Heart right ventricle (tissue), 16 donors: ENCODE data around the gene RPS29. TPM values are rescaled to one million over a fixed set of nuclear protein-coding genes. Genes with fewer than 3 reads are reported as not detected.

Source experiments
- ATAC-seq, 8 donors: fragments of 200-7000 bp; cut with Tn5 transposase; one replicate each; pipeline ENCODE4 v1.9.1; 2020; ENCODE audit warnings: mild to moderate bottlenecking in 8 of 8, moderate library complexity in 8 of 8, moderate number of reproducible peaks in 1 of 8
- DNase-seq, 2 donors: peaks; one replicate each; pipeline ENCODE4 v3.0.0-alpha.2; 2020
- H3K27ac ChIP-seq, 10 donors: fragments of 200-600 bp; sonication (generic) in 2 of 10; one replicate each; pipeline versions ENCODE4 v1.5.0 to v1.8.0; 2020 to 2022; ENCODE audit warnings: mild to moderate bottlenecking in 3 of 10
- H3K27me3 ChIP-seq, 7 donors: fragments of 200-600 bp; one replicate each; pipeline ENCODE4 v1.8.0; 2021 to 2022; ENCODE audit warnings: mild to moderate bottlenecking in 2 of 7
- H3K36me3 ChIP-seq, 9 donors: fragments of 200-600 bp; sonication (generic) in 1 of 9; one replicate each; pipeline versions ENCODE4 v1.5.0 to v1.8.0; 2020 to 2022; ENCODE audit warnings: mild to moderate bottlenecking in 2 of 9
- H3K4me1 ChIP-seq, 9 donors: fragments of 200-600 bp; sonication (generic) in 1 of 9; one replicate each; pipeline versions ENCODE4 v1.5.0 to v1.8.0; 2020 to 2022; ENCODE audit warnings: mild to moderate bottlenecking in 4 of 9
- H3K4me3 ChIP-seq, 10 donors: fragments of 200-600 bp; sonication (generic) in 2 of 10; one replicate each; pipeline versions ENCODE4 v1.5.0 to v1.8.0; 2020 to 2022; ENCODE audit warnings: mild to moderate bottlenecking in 7 of 10, moderate library complexity in 2 of 10
- H3K9me3 ChIP-seq, 11 donors: fragments of 200-600 bp in 10 of 11; sonication (generic) in 2 of 11; one replicate each; pipeline versions ENCODE4 v1.5.0 to v1.8.0; 2013 to 2022; ENCODE audit warnings: mild to moderate bottlenecking in 2 of 11, control low read depth in 1 of 11, moderate library complexity in 1 of 11
- CTCF ChIP-seq, 9 donors: fragments of 200-600 bp; sonication (generic) in 2 of 9; IDR thresholded peaks; one replicate each; pipeline versions ENCODE4 v1.5.0 to v1.8.0; 2021 to 2022; ENCODE audit warnings: antibody characterized with exemption in 9 of 9, mild to moderate bottlenecking in 5 of 9, moderate library complexity in 1 of 9
- WGBS, 2 donors: extraction: QIAGEN DNeasy Blood & Tissue Kit; methylation state at CpG; one replicate each; pipeline ENCODE4 v1.1.7; 2013; ENCODE audit warnings: inconsistent platforms in 1 of 2; 5-methylcytosine and 5-hydroxymethylcytosine counted together
- intact Hi-C, 10 donors: fragments of 100-400 bp; cut with DNase I; formaldehyde crosslinking; loops; one replicate each; pipeline versions ENCODE4 v1.11.1 to v1.14.2; 2022
- polyA plus RNA-seq, 2 donors: library from polyadenylated mRNA; stranded (reverse); fragments of 200-250 nt; gene quantifications; one replicate each; pipeline ENCODE4 v1.2.3, GENCODE V29; 2013
- total RNA-seq, 10 donors: library from RNA; stranded (reverse); fragmentation: NEBNext Ultra II Directional in 3 of 10; extraction: Animal tissue kit (Norgen Biotek cat#: 25700) in 3 of 10; gene quantifications; one replicate each; pipeline versions ENCODE4 v1.2.1 to v1.2.4, GENCODE V29; 2021 to 2023
- donor health status: Arrhythmogenic right ventricular cardiomyopathy.
- donor health status: ischemic (EF 13 %, LVEDD 7.1; RV severe dilation, severe dysfunction).
- donor health status: healthy with polysubstance abuse.
- donor health status: DM: no; HTN: yes; CAD: no.
- donor health status: DM: no; HTN: no; CAD: no.
- donor health status: ischemic (EF 25% LVEDD 6.9; RV normal size, moderate dysfunction).
- donor health status: ischemic (EF 25% LVEDD 5.7; RV mildly dilated, moderate dysfunction).
- donor health status: healthy.
- donor health status: DM: yes; HTN: yes; CAD: no.
- donor health status: Ischemic cardiomyopathy.
- donor health status: ischemic (EF 35%, LVEDD 5.7; RV mildly dilated, moderate dysfunction).
- donor health status: nonischemic (EF 11% LVEDD 7.7; RV severe dilation, severe dysfunction).
- donor health status: DM: yes; HTN: yes; CAD: no.
- donor health status: PGD.
- donor health status: ischemic (EF 29% LVEDD 5.4; RV normal size, mild dysfunction).
- donor health status: nonischemic (EF 23%, LVEDD 6.1; RV moderate dilation, normal function).

Gene RPS29
- total and polyA plus RNA-seq, 12 donors: 619 to 2,979 (median 752) TPM

DNA sequence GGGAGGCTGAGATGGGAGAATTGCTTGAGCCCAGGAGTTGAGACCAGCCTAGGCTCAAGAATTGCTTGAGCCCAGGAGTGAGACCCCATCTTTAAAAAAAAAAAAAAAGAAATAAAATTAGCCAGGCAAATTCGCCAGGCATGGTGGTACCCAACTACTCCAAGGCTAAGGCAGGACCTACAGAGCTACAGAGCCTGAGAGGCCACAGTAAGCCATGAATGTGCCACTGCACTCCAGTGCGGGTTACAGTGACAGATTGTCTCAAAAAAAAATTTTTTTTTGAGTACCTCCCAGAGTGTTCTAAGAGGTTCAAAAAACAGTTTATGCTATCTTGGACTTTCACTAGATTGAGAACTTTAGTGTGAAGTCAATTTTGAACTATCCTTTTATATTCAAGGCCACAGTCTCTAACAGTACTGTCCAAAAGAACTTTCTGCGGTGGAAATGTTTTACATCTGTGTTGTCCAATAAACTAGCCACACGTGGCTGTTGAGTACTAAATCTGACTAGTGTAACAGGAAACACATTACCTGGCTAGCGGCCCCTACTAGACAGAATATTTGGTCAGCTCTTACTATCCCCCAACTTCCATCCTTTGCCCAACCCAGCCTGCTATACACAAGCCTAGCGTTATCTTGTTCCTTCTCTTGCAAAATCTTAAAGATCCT is 31.8 kb upstream of the RPS29 start:
- no peak for ATAC-seq

GRCh38 chr14:49615776-49616175 is 29.6 kb upstream of the RPS29 start:
- intact Hi-C loops: no loop called here
- no peak for TF ChIP-seq CTCF (IDR thresholded peaks at IDR 0.05)
- no peaks in the 10 kb centered on the region for H3K27me3 ChIP-seq

More for the DNA sequence above, 31.8 kb upstream of the RPS29 start:
- Histone ChIP-seq H3K4me3 (no peak overlapping the region), H3K9me3 (no peaks in the 10 kb centered on the region), H3K27ac (no peak overlapping the region), H3K36me3 (peaks cover 0 to 36% (median 11%) of the 10 kb centered on the region in 9 donors), H3K27me3 (no peaks in the 10 kb centered on the region), H3K4me1 (peaks cover 0 to 45% (median 31%) of the 10 kb centered on the region in 9 donors)
- WGBS, 2 donors: 88 to 92% methylated on average over 6 of the region's 6 CpGs
- intact Hi-C loops: no loop called here
- no peak for TF ChIP-seq CTCF (IDR thresholded peaks at IDR 0.05)
- DNase-seq: no peak

GRCh38 chr14:49614196-49614595 is 28.0 kb upstream of the RPS29 start:
- no peak overlapping the region for H3K4me3 ChIP-seq
- peaks cover 0 to 21% (median 6%) of the 10 kb centered on the region in 9 donors for H3K4me1 ChIP-seq
- WGBS, 2 donors: 96 to 97% methylated on average over 2 of the region's 2 CpGs
- H3K9me3 ChIP-seq: no peaks in the 10 kb centered on the region
- intact Hi-C loops: no loop called here
- no peaks in the 10 kb centered on the region for H3K27me3 ChIP-seq
- no peak overlapping the region for H3K27ac ChIP-seq
- DNase-seq: no peak
- peaks cover 0 to 39% (median 11%) of the 10 kb centered on the region in 9 donors for H3K36me3 ChIP-seq
- TF ChIP-seq CTCF (IDR thresholded peaks at IDR 0.05): no peak
- no peak for ATAC-seq

More at GRCh38 chr14:49615776-49616175, 29.6 kb upstream of the RPS29 start:
- peaks cover 0 to 36% (median 11%) of the 10 kb centered on the region in 9 donors for H3K36me3 ChIP-seq
- ATAC-seq (no peak), DNase-seq (no peak)
- H3K9me3 ChIP-seq: no peaks in the 10 kb centered on the region
- H3K4me3 ChIP-seq: no peak overlapping the region
- peaks cover 0 to 27% (median 13%) of the 10 kb centered on the region in 9 donors for H3K4me1 ChIP-seq
- H3K27ac ChIP-seq: no peak overlapping the region
- WGBS, 2 donors: 86 to 88% methylated on average over 6 of the region's 6 CpGs

- no peak overlapping the region for H3K27ac ChIP-seq
- DNase-seq (no peak), ATAC-seq (no peak)
- H3K27me3 ChIP-seq: no peaks in the 10 kb centered on the region
- intact Hi-C loops: no loop called here
- WGBS, 2 donors: 89 to 92% methylated on average over 8 of the region's 8 CpGs
- H3K4me1 ChIP-seq: peaks cover 0 to 6% (median 0%) of the 10 kb centered on the region in 9 donors
- TF ChIP-seq CTCF (IDR thresholded peaks at IDR 0.05): no peak
- H3K36me3 ChIP-seq: peaks cover 0 to 29% (median 4%) of the 10 kb centered on the region in 9 donors
- no peak overlapping the region for H3K4me3 ChIP-seq
- no peaks in the 10 kb centered on the region for H3K9me3 ChIP-seq
Observed at GRCh38 chr14:49612671-49613070, 26.5 kb upstream of the RPS29 start.
